GM10248 (cell line): ENCODE data around the gene CRADD.
"Not testable (repeated sequence)": the region's sequence is repeated elsewhere in the genome, so short reads cannot be mapped to it uniquely, and the experiment has no call there.

ENCODE experiments used
- CTCF ChIA-PET: fragments of 300-600 bp; sonication (Branson Sonifier 250); formaldehyde crosslinking; extraction: SDS; loops from one replicate; lab custom pipeline; 2021; ENCODE audit warnings: antibody characterized with exemption; lab: Yijun Ruan, JAX
- POLR2A ChIA-PET: fragments of 350-650 bp; sonication (Branson Sonifier 250); formaldehyde crosslinking; extraction: SDS; loops from one replicate; lab custom pipeline; 2020; ENCODE audit warnings: antibody characterized with exemption; lab: Yijun Ruan, JAX
- DNase-seq: peaks from one replicate; pipeline ENCODE4 v3.0.0; 2012; ENCODE audit errors: extremely low spot score
- TF ChIP-seq, protein P1 (sequence below): IDR thresholded peaks from 2 replicates; pipeline ENCODE4 v1.5.1; 2012; ENCODE audit warnings: mild to moderate bottlenecking, low read depth; ENCODE audit errors: extremely low read depth, missing control alignments, control extremely low read depth

CRADD gene

DNA sequence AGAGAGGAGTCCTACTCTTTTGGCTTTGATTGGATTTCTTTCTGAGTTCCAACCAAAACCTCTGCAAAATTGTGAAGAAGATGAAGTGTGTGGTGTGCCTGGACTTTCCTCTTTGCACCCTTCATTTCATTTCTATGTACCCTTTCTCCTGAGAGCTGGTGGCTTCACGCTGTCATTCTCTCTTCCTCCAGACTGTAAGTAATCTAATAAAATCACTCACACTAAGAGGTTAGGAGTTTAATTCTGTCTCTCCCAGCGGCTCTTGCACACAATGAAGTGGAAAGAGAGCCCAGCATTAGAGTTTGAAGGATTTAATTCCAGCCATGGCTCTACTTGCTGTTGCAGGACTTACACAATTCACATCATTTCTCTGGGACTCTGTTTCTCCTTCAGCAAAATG is 37.8 kb upstream of the CRADD start:
- TF ChIP-seq, protein P1, sequence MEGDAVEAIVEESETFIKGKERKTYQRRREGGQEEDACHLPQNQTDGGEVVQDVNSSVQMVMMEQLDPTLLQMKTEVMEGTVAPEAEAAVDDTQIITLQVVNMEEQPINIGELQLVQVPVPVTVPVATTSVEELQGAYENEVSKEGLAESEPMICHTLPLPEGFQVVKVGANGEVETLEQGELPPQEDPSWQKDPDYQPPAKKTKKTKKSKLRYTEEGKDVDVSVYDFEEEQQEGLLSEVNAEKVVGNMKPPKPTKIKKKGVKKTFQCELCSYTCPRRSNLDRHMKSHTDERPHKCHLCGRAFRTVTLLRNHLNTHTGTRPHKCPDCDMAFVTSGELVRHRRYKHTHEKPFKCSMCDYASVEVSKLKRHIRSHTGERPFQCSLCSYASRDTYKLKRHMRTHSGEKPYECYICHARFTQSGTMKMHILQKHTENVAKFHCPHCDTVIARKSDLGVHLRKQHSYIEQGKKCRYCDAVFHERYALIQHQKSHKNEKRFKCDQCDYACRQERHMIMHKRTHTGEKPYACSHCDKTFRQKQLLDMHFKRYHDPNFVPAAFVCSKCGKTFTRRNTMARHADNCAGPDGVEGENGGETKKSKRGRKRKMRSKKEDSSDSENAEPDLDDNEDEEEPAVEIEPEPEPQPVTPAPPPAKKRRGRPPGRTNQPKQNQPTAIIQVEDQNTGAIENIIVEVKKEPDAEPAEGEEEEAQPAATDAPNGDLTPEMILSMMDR, result no peak
- no peak for DNase-seq
- POLR2A ChIA-PET, result no interaction called here
- CTCF ChIA-PET, result interaction anchor here (1.0 to 1.4 kb wide), 3 partner anchors 9 to 24 kb away, joined by 3 to 6 read pairs (median 3); no protein-coding TSS in a partner anchor

DNA sequence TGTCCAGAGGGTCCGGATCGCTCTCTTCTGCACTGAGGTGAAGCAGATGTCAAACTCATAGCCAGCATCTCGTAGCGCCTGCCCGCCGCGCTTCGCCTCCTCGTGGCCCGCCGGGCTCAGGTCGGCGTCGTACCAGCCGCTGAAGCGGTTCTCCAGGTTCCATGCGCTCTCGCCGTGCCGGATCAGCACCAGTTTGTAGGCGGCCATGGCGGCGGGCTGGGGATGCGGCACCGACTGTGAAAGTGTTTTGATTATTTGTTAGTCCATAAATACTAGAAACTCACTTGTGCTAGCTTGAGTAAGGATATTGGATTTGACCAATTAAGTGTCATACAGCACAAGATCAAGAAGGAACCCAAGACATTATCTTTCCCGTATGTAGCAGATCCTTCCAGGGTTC is 35.8 kb upstream of the CRADD start:
- CTCF ChIA-PET, DNase-seq, POLR2A ChIA-PET: not testable (repeated sequence)

DNA sequence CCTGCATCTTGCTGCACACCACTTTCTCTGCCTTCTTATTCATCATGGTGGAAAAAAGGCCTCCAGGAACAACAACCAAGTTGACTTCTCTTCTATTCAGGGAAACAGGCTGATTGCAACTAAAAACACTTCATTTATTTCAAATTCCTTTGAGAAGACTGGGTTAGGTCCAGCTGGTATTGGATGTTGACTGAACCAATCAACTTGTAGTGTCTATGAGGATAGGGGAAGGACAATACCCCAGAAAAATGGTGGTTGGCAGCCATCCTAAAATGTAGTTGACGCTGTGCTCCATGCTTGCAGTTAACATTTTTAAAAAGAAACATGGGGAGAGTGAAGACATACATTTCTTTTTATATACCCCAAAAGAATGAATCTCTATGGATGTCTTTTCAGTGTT is 34.4 kb upstream of the CRADD start:
- CTCF ChIA-PET, result interaction anchor here (1.2 kb wide), 1 partner anchor 10 kb away, joined by 3 read pairs; no protein-coding TSS in a partner anchor
- POLR2A ChIA-PET, result no interaction called here
- no peak for DNase-seq
- TF ChIP-seq, protein P1, result no peak

DNA sequence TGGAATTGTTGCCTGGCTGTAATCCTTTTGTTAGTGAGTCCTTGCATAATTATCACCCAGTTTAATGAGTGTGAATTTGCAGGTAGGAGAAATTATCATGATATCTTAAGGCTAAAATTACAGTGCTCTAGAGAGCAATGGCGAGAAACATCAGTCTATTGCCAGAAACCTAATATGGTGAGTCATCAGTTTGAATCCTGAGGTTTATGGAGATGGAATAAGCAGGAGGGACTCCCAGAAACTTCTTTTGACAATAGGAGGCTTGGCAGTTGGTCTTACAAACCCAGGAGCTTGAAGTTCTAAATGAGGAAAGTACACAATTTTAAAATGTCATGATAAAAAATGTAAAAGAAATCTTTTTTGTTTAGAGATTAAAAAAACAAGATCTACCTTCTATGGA is 31.5 kb upstream of the CRADD start:
- POLR2A ChIA-PET, result no interaction called here
- CTCF ChIA-PET, result interaction anchor here (0.8 to 1.3 kb wide), 2 partner anchors 10 to 21 kb away, joined by 3 to 5 read pairs; no protein-coding TSS in a partner anchor
- DNase-seq, result no peak
- TF ChIP-seq, protein P1, result no peak

DNA sequence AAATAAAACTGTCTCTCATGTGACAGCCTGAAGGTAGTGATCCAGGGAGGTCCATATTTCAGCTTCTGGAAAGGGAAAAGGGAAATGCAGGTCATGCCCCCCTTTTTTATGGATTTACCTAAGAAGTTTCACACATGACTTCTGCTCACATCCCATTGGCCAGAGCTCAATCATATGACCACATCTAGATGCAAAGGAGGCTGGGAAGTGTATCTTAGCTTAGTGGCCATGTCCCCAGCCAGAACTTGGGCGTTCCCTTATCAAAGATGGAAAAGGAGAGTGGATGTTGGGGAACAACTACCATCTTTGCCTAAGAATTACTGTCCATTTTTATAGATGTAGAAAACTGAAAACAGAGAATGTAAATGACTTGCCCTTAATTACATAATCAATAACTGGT is 26.5 kb upstream of the CRADD start:
- ChIA-PET POLR2A (no interaction called here), CTCF (no interaction called here)
- TF ChIP-seq, protein P1, result no peak
- DNase-seq, result no peak

DNA sequence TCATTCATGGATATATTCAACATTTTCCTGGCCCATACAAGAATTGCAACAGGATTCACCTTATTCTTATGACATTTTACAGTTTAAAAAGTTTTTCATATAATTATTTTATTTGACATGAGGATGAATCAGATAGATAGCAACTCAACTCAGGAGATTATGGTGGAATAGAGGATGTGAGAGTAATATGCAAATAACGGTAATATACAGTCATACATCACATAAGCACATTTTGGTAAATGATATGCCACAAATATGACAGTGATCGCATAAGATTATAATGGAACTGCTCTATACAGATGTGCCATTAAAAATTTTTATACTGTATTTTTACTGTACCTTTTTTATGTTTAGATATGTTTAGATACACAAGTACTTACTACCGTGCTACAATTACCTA is 24.1 kb upstream of the CRADD start:
- DNase-seq, result no peak
- TF ChIP-seq, protein P1, result no peak
- ChIA-PET POLR2A (no interaction called here), CTCF (no interaction called here)

DNA sequence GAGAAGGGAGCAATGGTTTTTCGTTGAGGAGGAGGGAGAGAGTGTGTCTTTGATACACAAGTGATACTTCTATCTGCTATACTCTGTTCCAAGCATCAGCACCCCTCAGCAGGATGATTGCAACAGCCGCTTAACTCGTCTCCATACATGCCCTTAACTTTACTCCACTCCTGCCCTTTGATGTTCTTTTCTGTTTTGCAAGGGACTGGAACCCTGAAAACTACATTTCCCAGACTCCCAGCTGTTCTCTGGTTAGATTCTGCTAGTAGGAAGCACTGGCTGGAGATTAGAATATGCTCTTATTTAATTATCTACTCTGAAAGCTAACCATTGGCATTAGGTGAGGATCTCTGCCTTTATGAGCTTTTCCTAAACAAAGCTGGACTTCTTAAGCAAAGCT is 23.5 kb upstream of the CRADD start:
- ChIA-PET CTCF (interaction anchor here (0.8 kb wide), 1 partner anchor 40 kb away, joined by 3 read pairs; no protein-coding TSS in a partner anchor), POLR2A (no interaction called here)
- TF ChIP-seq, protein P1, result no peak
- no peak for DNase-seq
